ENCODE measurements around the gene FLNB. TPM values are rescaled to one million over a fixed set of nuclear protein-coding genes. Genes with fewer than 3 reads are reported as not detected.

Gene FLNB
- total and polyA plus RNA-seq, 9 of the 15 experiments (the other 6 are each of a cell fraction or from before 2014, with no cell fraction given): 9.4 to 48.1 (median 25.6) TPM

DNA sequence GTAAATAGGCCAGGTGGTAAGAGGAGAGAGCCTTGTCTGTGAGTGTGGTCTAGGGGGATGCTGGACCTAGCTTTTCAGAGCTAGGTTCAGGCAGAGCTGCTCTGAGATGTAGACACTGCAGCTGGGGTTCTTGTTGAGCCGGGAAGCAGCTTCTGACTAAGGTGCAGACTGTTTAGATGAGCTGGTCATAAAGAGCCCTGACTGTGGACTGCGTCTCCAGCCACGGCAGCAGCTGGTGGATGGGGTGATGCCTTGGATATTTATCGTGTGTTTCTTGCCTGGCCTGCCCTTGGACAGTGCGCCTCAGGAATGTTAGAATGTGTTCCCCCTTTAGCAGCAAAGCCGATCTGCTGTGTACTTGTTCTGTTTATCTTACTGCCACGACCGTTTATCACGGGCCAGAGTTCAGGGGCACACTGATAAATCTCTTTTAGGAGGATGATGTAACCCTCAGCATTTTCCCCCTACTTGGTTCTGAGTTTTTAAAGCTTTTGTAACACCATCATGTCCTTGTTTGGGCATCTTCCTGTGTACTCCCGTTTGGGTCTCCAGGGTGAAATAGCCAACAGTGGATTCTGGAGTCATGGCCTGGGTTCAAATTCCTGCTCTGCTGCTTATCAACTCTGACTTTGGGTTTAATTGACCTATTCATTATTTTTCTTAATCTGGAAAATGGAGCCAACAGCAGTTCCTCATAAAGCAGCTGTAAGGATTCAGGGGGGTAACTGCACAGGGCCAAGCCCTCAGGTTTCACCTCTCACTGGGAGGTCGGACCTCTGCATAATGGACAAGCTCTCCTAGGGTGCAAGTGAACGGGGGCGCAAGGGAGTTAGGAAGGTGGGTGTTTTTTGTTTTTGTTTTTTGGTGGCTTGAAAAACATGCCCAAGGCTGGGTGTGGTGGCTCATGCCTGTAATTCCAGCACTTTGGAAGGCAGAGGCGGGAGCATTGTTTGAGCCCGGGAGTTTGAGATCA, 51.4 kb downstream of the FLNB start (continued):
- TF ChIP-seq, protein P1, sequence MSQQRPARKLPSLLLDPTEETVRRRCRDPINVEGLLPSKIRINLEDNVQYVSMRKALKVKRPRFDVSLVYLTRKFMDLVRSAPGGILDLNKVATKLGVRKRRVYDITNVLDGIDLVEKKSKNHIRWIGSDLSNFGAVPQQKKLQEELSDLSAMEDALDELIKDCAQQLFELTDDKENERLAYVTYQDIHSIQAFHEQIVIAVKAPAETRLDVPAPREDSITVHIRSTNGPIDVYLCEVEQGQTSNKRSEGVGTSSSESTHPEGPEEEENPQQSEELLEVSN (IDR thresholded peaks at IDR 0.05; ENCODE audit: borderline replicate concordance in 1 of 2, extremely low read depth in 1 of 2, insufficient read depth in 1 of 2, insufficient read length in 1 of 2, low read depth in 1 of 2, low read length in 1 of 2, poor library complexity in 1 of 2, severe bottlenecking in 1 of 2): no peak
- no peak for TF ChIP-seq ZFP30 (CRISPR knock-in tag; IDR thresholded peaks at IDR 0.05; ENCODE audit: borderline replicate concordance)
- TF ChIP-seq ELF4 (CRISPR knock-in tag; IDR thresholded peaks at IDR 0.05): no peak
- TF ChIP-seq, protein P2, sequence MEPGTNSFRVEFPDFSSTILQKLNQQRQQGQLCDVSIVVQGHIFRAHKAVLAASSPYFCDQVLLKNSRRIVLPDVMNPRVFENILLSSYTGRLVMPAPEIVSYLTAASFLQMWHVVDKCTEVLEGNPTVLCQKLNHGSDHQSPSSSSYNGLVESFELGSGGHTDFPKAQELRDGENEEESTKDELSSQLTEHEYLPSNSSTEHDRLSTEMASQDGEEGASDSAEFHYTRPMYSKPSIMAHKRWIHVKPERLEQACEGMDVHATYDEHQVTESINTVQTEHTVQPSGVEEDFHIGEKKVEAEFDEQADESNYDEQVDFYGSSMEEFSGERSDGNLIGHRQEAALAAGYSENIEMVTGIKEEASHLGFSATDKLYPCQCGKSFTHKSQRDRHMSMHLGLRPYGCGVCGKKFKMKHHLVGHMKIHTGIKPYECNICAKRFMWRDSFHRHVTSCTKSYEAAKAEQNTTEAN (CRISPR knock-in tag; IDR thresholded peaks at IDR 0.05): no peak
- TF ChIP-seq DPF2 (IDR thresholded peaks at IDR 0.05): peak; percentile 74
- no peak for TF ChIP-seq STAT5A (IDR thresholded peaks at IDR 0.05; ENCODE audit: borderline replicate concordance, low read length)
- TF ChIP-seq, protein P3, sequence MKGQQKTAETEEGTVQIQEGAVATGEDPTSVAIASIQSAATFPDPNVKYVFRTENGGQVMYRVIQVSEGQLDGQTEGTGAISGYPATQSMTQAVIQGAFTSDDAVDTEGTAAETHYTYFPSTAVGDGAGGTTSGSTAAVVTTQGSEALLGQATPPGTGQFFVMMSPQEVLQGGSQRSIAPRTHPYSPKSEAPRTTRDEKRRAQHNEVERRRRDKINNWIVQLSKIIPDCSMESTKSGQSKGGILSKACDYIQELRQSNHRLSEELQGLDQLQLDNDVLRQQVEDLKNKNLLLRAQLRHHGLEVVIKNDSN (CRISPR knock-in tag; IDR thresholded peaks at IDR 0.05): no peak
- peak; percentile 39 for TF ChIP-seq NEUROD1 (IDR thresholded peaks at IDR 0.05; ENCODE audit: borderline replicate concordance, low read depth, low read length, partially characterized antibody)
- no peak for TF ChIP-seq STAT5B (CRISPR knock-in tag; IDR thresholded peaks at IDR 0.05)
- TF ChIP-seq, protein P4, sequence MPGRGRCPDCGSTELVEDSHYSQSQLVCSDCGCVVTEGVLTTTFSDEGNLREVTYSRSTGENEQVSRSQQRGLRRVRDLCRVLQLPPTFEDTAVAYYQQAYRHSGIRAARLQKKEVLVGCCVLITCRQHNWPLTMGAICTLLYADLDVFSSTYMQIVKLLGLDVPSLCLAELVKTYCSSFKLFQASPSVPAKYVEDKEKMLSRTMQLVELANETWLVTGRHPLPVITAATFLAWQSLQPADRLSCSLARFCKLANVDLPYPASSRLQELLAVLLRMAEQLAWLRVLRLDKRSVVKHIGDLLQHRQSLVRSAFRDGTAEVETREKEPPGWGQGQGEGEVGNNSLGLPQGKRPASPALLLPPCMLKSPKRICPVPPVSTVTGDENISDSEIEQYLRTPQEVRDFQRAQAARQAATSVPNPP (IDR thresholded peaks at IDR 0.05; ENCODE audit: borderline replicate concordance, insufficient read depth, insufficient read length): no peak
- no peak for TF ChIP-seq SLC30A9 (CRISPR knock-in tag; IDR thresholded peaks at IDR 0.05)
- no peak for TF ChIP-seq NFIC (IDR thresholded peaks at IDR 0.05)
- TF ChIP-seq, protein P5, sequence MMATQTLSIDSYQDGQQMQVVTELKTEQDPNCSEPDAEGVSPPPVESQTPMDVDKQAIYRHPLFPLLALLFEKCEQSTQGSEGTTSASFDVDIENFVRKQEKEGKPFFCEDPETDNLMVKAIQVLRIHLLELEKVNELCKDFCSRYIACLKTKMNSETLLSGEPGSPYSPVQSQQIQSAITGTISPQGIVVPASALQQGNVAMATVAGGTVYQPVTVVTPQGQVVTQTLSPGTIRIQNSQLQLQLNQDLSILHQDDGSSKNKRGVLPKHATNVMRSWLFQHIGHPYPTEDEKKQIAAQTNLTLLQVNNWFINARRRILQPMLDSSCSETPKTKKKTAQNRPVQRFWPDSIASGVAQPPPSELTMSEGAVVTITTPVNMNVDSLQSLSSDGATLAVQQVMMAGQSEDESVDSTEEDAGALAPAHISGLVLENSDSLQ (IDR thresholded peaks at IDR 0.05): peak; percentile 44; the same call in 1 of the 2 replicates
- TF ChIP-seq, protein P6, sequence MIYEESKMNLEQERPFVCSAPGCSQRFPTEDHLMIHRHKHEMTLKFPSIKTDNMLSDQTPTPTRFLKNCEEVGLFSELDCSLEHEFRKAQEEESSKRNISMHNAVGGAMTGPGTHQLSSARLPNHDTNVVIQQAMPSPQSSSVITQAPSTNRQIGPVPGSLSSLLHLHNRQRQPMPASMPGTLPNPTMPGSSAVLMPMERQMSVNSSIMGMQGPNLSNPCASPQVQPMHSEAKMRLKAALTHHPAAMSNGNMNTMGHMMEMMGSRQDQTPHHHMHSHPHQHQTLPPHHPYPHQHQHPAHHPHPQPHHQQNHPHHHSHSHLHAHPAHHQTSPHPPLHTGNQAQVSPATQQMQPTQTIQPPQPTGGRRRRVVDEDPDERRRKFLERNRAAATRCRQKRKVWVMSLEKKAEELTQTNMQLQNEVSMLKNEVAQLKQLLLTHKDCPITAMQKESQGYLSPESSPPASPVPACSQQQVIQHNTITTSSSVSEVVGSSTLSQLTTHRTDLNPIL (CRISPR knock-in tag; IDR thresholded peaks at IDR 0.05): no peak
- TF ChIP-seq EHMT2 (IDR thresholded peaks at IDR 0.05): no peak
- TF ChIP-seq NR2C2 (CRISPR knock-in tag; IDR thresholded peaks at IDR 0.05): no peak
- TF ChIP-seq NR2C2 (tag; IDR thresholded peaks at IDR 0.05): peak; percentile 88
- TF ChIP-seq MTA3 (IDR thresholded peaks at IDR 0.05; ENCODE audit: borderline replicate concordance): peak; percentile 65; the same call in 1 of the 2 replicates

All from K562 (cell line).